ENCODE measurements around the gene PRKX. TPM values are rescaled to one million over a fixed set of nuclear protein-coding genes. Genes with fewer than 3 reads are reported as not detected.

Gene PRKX
- total and polyA plus RNA-seq, 2 of the 13 experiments (the other 11 are each of a cell fraction or from before 2014, with no cell fraction given) = 0.01 to 0.15 TPM

DNA sequence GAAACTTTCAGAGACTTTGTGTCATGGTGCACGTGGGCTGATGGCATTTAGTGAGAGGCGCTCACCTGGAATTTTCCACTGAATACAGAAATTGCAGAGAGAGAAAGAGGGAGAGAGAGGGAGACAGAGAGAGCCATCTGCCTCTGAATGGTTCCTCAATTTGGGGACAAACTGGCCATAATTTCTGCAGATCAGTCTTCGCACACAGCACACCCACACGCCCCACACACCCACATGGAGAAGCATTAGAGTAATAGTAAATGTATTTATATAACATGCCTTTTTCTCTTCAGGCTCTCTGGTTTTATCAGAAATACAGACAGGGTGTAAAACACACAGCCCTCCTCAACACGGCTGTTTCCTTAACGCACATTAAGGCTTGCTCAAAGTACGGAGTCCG, 38.6 kb downstream of the PRKX start:
- no TSS peak for BruUV-seq (replicated peaks)
- CTCF ChIA-PET (ENCODE audit: low intra/inter-chr PET ratio, low total read pairs) = no interaction called here
- no peaks in the 10 kb centered on the region for H3K27me3 ChIP-seq (ENCODE audit: control insufficient read depth in 1 of 2, insufficient read depth in 2 of 2, low read length in 2 of 2)

More for the DNA sequence above, 38.6 kb downstream of the PRKX start:
- in situ Hi-C loops (cut with HindIII; ENCODE audit: extremely low pct_ligation_motif_present, low pct_unique_long_range_greater_than_20kb) = loop anchor here (25.0 kb wide), 1 partner anchor 137 kb away; no protein-coding TSS in a partner anchor
- H3K4me1 ChIP-seq (ENCODE audit: insufficient read depth, low read length) = no peaks in the 10 kb centered on the region
- WGBS (ENCODE audit: low lambda C conversion rate) = 44% methylated on average over 5 of the region's 8 CpGs
- DNase-seq (ENCODE audit: low spot score) (no peak), FAIRE-seq (no peak), ATAC-seq (no peak)
- H3K79me2 ChIP-seq (ENCODE audit: insufficient read depth, low read length) = no peaks in the 10 kb centered on the region
- POLR2A ChIA-PET = no interaction called here
- H3K9ac ChIP-seq (ENCODE audit: insufficient read depth, low read depth, low read length) = no peak overlapping the region
- H3K4me2 ChIP-seq (ENCODE audit: low read depth, low read length) = no peak overlapping the region
- no peak overlapping the region for H3K4me3 ChIP-seq (replicated peaks in 1 of 3; ENCODE audit: insufficient read depth in 1 of 3, low read depth in 2 of 3, low read length in 3 of 3)
- no peak for TF ChIP-seq ZGPAT (CRISPR knock-in tag; IDR thresholded peaks at IDR 0.05)
- TF ChIP-seq FUBP1 (CRISPR knock-in tag; IDR thresholded peaks at IDR 0.05; ENCODE audit: borderline replicate concordance) = no peak
- TF ChIP-seq, protein P1, sequence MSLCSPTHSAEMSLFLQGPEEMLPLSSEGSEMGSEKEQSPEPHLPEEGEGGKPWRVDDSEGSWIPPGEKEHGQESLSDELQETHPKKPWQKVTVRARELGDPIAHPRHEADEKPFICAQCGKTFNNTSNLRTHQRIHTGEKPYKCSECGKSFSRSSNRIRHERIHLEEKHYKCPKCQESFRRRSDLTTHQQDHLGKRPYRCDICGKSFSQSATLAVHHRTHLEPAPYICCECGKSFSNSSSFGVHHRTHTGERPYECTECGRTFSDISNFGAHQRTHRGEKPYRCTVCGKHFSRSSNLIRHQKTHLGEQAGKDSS (CRISPR knock-in tag; IDR thresholded peaks at IDR 0.05; ENCODE audit: borderline replicate concordance, low read depth) = no peak
- TF ChIP-seq MXD3 (CRISPR knock-in tag; IDR thresholded peaks at IDR 0.05) = no peak
- TF ChIP-seq TP53 (CRISPR knock-in tag; conservative IDR thresholded peaks at IDR 0.05) = no peak
- no peak for TF ChIP-seq PITX1 (CRISPR knock-in tag; IDR thresholded peaks at IDR 0.05)
- no peak for TF ChIP-seq ESRRA (CRISPR knock-in tag; IDR thresholded peaks at IDR 0.05; ENCODE audit: low read depth)
- no peak for TF ChIP-seq NCOR1 (IDR thresholded peaks at IDR 0.05; ENCODE audit: borderline replicate concordance, low read length)
- no peak for TF ChIP-seq ZNF607 (CRISPR knock-in tag; IDR thresholded peaks at IDR 0.05; ENCODE audit: borderline replicate concordance)
- TF ChIP-seq PBX3 (CRISPR knock-in tag; IDR thresholded peaks at IDR 0.05; ENCODE audit: borderline replicate concordance) = no peak
- no peak for TF ChIP-seq SIX4 (CRISPR knock-in tag; IDR thresholded peaks at IDR 0.05)
- TF ChIP-seq, protein P2, sequence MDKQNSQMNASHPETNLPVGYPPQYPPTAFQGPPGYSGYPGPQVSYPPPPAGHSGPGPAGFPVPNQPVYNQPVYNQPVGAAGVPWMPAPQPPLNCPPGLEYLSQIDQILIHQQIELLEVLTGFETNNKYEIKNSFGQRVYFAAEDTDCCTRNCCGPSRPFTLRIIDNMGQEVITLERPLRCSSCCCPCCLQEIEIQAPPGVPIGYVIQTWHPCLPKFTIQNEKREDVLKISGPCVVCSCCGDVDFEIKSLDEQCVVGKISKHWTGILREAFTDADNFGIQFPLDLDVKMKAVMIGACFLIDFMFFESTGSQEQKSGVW (CRISPR knock-in tag; IDR thresholded peaks at IDR 0.05; ENCODE audit: borderline replicate concordance) = no peak
- no peak for TF ChIP-seq FIP1L1 (IDR thresholded peaks at IDR 0.05; ENCODE audit: borderline replicate concordance, insufficient read depth, low read depth, low read length)
- TF ChIP-seq ZNF660 (CRISPR knock-in tag; IDR thresholded peaks at IDR 0.05; ENCODE audit: borderline replicate concordance, low read depth) = no peak
- H4K20me1 ChIP-seq (ENCODE audit: insufficient read depth, low read length) = no peaks in the 10 kb centered on the region
- H2AFZ ChIP-seq (ENCODE audit: low read length) = no peak overlapping the region
- H3K27ac ChIP-seq (ENCODE audit: extremely low read length, insufficient read depth, low read length) = no peak overlapping the region
- intact Hi-C loops (cut with micrococcal nuclease; ENCODE audit: unreplicated experiment) = no loop called here
- H3K36me3 ChIP-seq (replicated peaks in 1 of 2; ENCODE audit: control insufficient read depth in 1 of 2, insufficient read depth in 2 of 2, low read length in 2 of 2) = no peaks in the 10 kb centered on the region
- no peaks in the 10 kb centered on the region for H3K9me3 ChIP-seq (ENCODE audit: low read length)
